Head of caudate nucleus (tissue), 42 donors: ENCODE results near the gene FRG2.
"Not testable (repeated sequence)": the region's sequence is repeated elsewhere in the genome, so short reads cannot be mapped to it uniquely, and the experiment has no call there.

ENCODE experiments used
- DNase-seq, 42 donors: peaks; one replicate each; pipeline versions ENCODE4 v3.0.0 to v3.0.0-alpha.2; 2020 to 2021; ENCODE audit warnings: mixed read lengths in 7 of 42
- intact Hi-C: fragments of 100-400 bp; cut with DNase I; formaldehyde crosslinking; loops from one replicate; pipeline ENCODE4 v1.15.0; 2022

The FRG2 gene

DNA sequence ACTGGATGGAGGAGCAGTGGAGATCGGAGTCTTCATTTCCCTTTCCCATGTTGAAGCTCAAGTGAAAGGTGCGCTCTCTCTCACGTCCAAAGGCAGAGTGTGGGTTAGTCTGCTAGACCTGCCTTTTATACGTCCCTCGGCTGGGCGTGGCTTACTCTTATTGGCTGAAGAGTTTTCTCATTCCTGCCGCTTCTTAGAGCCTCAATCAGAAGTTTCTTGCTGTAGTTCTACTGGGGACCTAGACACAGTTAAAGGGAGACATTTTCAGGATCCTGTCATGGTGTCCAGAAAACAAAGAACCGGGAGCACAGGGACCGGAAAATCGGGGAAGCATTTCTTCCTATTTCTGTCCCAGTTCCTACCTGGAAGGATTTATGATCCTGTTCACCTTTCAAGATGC, at the start of gene FRG2:
Gene FRG2 (minus strand): TSS at position 101 of the 400 bp plus-strand sequence. CDS start 52 bp downstream, at position 49.
- intact Hi-C loops, DNase-seq: not testable (repeated sequence)

DNA sequence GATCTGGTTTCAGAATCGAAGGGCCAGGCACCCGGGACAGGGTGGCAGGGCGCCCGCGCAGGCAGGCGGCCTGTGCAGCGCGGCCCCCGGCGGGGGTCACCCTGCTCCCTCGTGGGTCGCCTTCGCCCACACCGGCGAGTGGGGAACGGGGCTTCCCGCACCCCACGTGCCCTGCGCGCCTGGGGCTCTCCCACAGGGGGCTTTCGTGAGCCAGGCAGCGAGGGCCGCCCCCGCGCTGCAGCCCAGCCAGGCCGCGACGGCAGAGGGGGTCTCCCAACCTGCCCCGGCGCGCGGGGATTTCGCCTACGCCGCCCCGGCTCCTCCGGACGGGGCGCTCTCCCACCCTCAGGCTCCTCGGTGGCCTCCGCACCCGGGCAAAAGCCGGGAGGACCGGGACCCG, 41.3 kb upstream of the FRG2 start:
- intact Hi-C loops, result not testable (repeated sequence)
- peak in 11 of 42 donors; percentile 2 to 45 (median 16) for DNase-seq

DNA sequence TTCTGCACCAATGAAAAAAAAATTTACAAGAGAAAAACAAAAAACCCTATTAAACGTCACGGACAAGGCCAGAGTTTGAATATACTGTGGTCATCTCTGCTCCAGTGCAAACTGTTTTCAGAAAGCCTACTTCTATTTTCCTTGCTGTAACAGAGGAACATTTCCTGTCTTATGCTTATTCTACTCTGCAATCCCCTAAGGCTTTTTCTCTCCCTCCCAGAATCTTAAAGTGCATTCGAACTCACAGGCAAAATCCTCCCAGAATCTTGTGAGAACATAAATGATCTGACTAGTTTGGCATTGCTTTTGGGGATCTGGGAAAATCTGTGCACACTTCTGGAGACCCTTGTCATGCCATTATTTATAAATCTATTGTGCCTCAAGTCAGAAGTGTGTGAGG, 37.7 kb upstream of the FRG2 start:
- intact Hi-C loops, DNase-seq: not testable (repeated sequence)

DNA sequence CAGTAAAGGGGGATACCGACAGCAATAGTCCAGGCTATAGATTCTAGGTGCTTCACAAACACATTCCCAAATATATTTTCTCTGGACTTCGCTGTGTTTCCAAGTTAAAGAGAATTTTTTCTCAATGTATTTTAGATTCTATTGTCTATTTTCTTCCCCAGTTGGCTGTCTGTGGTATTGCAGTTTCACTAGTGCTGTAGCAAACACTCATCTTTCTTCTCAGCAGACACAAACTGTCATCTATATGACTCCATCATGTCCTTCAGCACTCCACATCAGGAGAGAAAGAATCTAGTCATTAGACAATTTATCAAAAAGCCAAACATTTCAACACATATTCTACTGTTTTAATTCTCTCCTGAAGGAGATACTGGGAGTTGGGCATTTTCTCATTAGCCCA, 37.3 kb upstream of the FRG2 start, which contains the start of gene DBET:
Gene DBET (plus strand): TSS at position 161 of the 400 bp plus-strand sequence.
- intact Hi-C loops, DNase-seq: not testable (repeated sequence)

DNA sequence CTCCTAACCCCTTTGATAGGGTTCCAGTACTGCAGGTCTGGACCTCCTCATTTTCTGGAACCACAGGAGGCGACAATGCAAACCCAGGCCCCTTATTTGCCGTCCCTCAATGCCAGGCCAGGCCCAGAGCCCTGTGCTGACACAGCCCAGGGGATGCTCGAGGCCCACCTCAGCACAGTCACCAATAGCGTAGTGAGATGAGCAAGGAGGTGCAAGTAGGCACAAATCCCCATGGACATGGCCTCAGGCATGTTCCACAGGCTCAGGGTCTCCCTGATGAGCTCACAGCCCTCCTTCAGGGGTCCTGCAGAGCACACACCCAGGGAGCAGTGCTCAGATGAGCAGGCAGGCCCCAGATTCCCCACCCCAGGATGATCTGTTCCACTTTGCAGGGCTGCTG, 31.9 kb upstream of the FRG2 start:
- intact Hi-C loops, result not testable (repeated sequence)
- DNase-seq, result peak in 1 of 42 donors; percentile 6

DNA sequence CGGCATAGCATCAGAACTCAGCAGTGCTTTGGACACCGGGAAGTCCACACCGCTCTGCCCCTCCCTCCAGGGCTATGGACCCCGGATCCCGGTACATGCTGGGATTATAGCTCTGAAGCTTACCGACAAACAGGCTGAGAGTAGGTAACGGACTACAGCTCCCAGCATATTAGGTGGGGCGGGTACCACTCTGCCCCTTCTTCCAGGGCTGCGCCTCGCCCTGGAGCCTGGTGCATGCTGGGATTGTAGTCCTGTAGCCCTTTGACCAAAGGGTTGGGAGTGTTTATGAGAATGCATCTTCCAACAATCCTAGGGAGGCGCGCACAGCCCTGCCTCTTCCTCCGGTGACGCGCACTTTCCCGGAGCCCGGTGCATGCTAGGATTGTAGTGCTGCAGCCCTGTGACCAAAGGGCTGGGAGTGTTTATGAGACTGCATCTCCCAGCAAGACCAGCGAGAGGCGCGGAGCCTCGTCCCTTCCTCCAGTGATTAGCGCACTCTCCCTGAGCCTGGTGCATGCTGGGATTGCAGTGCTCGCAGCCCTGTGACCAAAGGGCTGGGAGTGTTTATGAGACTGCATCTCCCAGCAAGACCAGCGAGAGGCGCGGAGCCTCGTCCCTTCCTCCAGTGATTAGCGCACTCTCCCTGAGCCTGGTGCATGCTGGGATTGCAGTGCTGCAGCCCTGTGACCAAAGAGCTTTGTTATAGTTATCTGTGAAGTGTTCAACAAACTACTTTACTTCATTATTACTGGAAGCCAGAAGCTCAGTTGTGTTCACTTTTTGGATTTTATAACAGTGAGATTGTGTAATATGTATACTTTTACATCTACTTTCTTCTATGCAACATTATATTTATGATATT, 22.6 kb upstream of the FRG2 start:
- DNase-seq, result peak in 6 of 42 donors; percentile 7 to 48 (median 30)
- intact Hi-C loops, result not testable (repeated sequence)

DNA sequence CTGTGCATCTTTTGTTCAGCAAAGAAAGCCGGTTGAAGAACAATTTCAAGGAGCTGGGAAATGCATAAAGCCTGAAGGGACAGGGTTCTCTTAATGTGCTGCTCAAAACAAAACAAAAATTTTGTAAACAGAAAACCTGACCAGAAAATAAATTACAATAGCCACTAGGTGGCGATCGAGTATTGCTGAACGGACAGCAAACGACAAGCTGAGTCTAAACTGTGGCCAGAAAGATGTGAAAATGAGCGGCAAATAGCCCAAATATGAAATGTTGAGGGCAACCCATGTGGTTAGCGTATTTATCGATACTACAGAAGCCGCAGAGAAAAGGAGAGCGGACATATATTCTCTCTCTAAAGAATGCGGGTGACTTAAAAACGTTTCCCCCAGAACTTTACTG, 20.6 kb upstream of the FRG2 start:
- intact Hi-C loops, DNase-seq: not testable (repeated sequence)

DNA sequence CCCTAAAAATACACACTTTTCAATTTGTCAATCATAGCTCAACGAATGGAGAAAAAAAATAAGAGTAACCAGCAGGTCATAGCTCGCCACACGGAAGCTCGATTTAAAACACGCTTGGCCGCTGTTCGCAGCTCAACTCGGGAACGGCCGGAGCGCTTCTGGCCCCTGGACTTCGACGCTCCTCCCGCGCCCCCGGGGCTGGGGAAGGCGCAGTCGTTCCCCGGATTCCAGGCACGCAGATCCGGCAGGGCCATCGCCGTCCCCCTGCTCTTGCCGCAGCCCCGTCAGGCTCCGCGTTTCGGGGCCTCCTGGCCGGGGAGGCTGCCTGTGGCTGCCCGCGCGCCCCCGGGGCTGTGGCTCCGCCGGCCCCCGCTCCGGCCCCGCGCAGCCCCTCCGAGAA, 13.8 kb upstream of the FRG2 start:
- intact Hi-C loops, DNase-seq: not testable (repeated sequence)

DNA sequence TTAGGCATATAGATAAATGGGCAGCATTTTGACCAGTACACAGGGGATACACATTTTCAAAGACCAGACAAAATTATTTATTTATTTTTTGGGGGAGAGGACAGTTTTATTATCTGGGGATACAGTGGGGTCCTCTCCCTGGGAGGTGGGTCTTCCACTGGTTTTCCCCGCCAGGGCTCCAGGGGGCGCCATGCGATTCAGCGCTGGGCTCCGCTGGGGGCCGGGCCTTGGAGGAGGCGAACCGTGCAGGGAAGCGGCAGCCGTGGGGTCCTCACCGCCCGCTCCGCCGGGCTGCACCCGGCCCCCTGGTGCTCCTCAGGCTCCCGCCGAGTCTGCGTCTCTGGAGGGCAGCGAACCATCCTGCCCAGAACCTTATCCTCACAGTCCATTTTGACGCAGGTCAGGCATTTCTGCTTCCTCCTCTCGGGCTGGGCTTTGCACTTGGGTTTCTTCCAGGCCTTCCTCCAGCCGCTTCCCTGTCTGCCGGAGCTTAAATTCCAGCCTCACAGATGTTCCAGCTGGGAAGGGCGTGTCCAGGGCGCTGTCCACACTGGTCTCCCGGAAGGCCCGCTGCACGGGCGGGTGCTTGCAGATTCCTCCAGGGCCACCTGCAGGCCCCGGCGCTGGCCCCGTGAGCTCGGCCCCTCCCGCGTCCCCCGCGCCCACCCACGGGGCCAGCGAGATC, 10.8 kb upstream of the FRG2 start:
- intact Hi-C loops, DNase-seq: not testable (repeated sequence)

DNA sequence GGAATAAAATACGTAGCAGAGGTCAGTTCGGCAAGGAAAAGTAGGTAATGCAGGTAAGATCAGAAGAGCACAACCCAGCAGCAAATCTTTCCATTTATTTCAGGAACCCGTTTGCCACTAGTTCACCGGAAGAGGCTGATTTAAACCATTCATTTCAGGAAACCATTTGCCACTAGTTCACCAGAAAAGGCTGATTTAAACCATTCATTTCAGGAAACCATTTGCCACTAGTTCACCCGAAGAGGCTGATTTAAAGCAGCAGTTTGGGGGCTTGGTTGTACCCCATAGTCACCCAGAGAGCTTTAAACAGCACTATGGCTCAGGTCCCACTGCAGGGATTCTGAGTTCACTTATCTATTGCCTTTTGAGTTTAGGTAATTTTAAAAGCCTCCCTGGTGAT, 4.2 kb upstream of the FRG2 start:
- DNase-seq, intact Hi-C loops: not testable (repeated sequence)

DNA sequence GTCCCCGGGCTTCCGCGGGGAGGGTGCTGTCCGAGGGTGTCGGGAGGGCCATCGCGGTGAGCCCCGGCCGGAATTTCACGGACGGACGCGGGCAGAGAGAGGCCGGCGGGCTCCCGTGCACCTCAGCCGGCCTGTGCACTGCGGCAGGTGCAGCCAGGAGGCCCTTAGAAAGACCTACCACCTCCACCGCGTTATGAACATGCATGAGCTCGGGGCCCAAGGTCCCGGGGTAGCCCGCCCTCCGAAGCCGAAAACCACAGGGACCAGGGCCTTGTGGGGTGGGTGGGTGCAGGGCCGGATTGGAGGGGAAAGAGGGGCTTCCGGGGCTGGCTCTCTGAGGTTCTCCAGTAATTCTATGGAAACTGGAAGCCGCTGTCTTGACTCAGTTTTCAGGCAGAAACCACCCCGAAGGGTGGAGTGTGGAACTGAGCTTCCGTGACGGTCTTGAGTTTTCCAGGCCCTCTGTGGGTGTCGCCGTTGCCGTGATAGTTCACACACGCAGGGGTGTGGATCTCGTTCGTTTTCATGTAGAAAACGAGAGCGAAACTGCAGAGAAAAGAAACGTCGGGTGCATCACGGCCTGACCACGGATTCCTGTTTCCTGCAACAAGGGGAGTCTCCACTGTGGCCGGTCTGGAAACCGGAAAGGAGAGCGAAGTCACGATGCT, 4.3 kb downstream of the FRG2 start:
- intact Hi-C loops, result not testable (repeated sequence)

DNA sequence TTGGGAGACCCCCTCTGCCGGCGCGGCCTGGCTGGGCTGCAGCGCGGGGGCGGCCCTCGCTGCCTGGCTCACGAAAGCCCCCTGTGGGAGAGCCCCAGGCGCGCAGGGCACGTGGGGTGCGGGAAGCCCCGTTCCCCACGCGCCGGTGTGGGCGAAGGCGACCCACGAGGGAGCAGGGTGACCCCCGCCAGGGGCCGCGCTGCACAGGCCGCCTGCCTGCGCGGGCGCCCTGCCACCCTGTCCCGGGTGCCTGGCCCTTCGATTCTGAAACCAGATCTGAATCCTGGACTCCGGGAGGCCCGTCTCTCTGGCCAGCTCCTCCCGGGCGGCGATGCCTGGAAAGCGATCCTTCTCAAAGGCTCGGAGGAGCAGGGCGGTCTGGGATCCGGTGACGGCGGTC, 5.1 kb downstream of the FRG2 start:
- DNase-seq, intact Hi-C loops: not testable (repeated sequence)

More for the DNA sequence above, 4.3 kb downstream of the FRG2 start:
- DNase-seq, result not testable (repeated sequence)

DNA sequence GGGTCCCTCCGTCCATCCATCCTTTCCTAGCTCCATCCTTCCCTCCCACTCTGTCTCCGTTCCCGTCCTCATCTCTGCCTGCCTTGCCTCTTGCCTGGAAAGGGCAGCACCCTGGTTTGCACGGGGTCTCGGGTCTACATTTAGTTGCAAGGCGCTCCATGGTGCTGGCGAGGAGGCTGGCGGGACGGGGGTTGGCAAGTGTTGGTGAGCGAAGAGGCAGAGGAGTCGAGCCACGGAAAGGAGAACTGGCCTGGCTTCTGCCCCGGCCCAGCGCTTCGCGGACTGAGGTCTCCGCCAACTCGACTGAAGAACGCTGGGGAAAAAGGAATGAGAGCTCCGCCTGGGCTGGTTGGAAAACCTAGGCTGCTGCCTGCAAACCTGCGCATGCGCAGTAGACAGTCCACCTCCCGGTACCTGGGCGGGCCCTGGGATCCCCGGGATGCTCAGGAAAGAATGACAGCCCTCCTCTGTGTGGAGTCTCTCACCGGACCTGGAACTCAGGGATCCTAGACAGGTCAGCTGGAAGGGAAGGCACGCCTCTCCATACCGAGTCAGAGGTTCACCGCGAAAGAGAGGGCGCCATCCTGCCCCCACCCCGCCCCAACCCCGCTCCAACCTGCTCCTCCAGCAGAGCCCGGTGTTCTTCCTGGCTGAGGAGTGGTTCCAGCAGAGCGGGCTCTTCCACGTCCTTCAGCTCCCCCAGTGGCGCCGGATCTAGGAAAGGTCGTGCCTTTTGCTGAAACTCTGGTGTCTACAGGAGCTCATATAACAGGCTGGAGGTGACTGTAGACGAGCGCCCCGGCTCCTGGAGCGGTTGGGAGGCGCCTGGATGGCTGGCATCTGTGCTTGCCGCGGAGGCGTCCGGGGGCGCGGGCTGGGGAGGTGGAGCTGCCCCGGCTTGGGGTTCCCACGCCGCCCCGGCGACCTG, 6.0 kb downstream of the FRG2 start:
- intact Hi-C loops, result no loop called here
- DNase-seq, result peak in 26 of 42 donors; percentile 8 to 67 (median 38)

DNA sequence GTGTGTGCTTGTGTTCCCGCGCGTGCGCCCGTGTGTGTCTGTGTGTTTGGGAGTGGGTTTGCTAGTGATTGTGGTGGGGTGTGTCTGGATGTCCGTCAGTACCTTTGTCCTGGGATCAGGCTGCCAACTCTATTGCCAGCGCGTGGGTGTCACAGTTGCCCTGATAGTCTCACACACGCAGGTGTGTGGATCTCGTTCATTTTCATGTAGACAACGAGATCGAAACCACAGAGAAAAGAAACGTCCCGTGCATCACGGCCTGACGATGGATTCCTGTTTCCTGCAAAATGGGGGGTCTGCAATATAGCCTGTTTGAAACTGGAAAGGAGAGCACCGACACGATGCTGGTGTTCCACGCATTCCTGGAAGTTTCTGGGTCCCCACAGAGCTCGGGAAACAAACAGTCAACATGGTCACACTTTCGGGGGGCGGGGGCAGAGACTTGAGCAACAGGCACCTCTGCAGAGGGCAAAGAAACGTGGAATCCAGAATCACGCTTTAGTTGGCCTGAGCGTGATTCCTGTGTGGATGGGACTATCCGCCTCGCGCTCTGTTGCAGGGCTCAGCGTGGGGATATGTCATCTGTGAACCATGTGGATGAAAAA, 7.1 kb downstream of the FRG2 start:
- DNase-seq, intact Hi-C loops: not testable (repeated sequence)

DNA sequence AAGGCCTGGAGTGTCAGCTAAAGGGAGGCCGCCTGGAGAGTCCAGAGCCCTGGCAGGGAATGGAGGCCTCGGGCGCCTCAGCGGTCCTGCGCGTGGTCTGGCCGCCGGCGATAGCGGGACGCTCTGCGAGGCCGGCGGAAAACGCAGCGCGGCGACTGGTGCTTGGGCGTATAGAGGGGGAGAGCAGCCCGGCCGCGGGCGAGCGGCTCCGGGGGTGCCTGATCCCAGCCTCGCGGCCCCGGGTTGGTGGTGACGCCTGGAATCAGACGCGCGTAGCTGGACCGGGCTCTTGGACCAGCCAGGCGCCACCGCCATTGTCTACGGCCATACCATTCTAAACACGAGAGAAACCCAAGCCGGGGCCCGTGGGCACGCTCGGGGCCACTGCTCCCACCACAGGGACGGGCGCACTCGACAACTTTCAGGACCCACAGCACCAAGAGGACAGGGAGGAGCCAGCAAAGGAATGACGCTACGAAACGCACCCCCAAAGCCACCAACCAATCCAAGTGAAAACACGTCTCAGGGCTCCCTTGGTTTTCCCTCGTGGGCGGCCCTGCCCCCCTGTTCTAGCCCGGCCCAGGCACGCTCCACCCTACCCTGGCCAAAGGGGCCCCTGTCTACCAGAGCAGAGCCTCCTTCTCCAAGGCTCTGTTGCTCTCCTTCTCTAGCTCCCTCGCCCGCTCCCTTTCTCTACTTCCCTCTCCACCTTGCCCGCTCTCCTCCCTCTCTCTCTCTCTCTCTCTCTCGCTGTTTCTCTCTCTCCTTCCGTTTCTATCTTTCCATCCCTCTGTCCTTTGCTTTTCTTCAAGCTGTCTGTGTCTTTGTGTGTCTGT, 7.8 kb downstream of the FRG2 start:
- intact Hi-C loops, result no loop called here

DNA sequence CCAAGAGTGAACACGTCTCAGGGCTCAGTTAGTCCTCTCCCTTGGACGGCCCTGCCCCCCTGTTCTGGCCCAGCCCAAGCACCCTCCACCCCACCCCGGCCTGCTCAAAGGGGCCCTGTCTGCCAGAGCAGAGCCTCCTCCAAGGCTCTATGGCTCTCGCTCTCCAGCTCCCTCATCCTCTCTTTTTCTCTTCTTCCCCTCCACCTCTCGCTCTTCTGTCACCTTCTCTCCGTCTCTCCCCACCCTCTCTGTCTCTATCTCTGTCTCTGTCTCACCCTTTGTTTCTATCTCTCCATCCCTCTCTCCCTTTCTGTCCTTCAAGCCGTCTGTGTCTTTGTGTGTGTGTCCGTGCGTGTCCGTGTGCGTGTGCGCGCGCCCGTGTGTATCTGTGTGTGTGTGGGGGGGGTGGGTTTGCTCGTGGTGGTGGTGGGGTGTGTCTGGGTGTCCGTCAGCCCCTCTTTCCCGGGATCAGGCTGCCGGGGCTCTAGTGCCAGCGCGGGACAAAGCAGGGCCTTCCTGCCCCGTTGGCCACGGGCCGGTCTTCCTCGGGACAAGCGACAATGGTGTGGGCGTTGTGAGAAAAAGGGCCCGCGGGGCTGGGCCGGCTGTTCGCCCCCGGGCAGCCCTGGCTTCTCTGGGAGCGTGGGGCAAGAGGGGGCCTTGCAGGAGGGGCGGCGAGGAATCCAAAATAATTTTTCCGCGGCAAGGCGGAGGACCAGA, 8.7 kb downstream of the FRG2 start:
- no peak for DNase-seq
- intact Hi-C loops, result no loop called here

More for the DNA sequence above, 7.8 kb downstream of the FRG2 start:
- DNase-seq, result no peak
